ENCODE measurements around the gene RTL5. TPM values are rescaled to one million over a fixed set of nuclear protein-coding genes. Genes with fewer than 3 reads are reported as not detected.

RTL5 gene
- total and polyA plus RNA-seq, 2 experiments from 2014 or later = 2.5 to 2.6 TPM

Other genes starting within 250 kb of the RTL5 start
- 1.3 and 2.3 TPM in 2 replicates for gene NHSL2, start 221.1 kb downstream of the RTL5 start, total RNA-seq
- 3.2 and 5.0 TPM in 2 replicates for gene NHSL2, start 221.1 kb downstream of the RTL5 start, polyA plus RNA-seq
- gene PIN4, start 49.8 kb upstream of the RTL5 start, total RNA-seq = 11.1 and 16.3 TPM in 2 replicates
- gene PIN4, start 49.8 kb upstream of the RTL5 start, polyA plus RNA-seq = 39.4 and 41.4 TPM in 2 replicates
- 1.5 and 2.5 TPM in 2 replicates for gene ERCC6L, start 107.1 kb upstream of the RTL5 start, total RNA-seq
- gene ERCC6L, start 107.1 kb upstream of the RTL5 start, polyA plus RNA-seq = 0.51 and 1.6 TPM in 2 replicates
- 650 and 763 TPM in 2 replicates for gene RPS4X, start 145.3 kb upstream of the RTL5 start, total RNA-seq
- 180 and 208 TPM in 2 replicates for gene RPS4X, start 145.3 kb upstream of the RTL5 start, polyA plus RNA-seq
- 2.9 TPM in 1 of 2 replicates, not detected in the other for gene CITED1, start 174.0 kb upstream of the RTL5 start, total RNA-seq
- gene CITED1, start 174.0 kb upstream of the RTL5 start, polyA plus RNA-seq = not detected in 2 replicates